ENCODE data around the gene ZNF740.

Gene ZNF740

DNA sequence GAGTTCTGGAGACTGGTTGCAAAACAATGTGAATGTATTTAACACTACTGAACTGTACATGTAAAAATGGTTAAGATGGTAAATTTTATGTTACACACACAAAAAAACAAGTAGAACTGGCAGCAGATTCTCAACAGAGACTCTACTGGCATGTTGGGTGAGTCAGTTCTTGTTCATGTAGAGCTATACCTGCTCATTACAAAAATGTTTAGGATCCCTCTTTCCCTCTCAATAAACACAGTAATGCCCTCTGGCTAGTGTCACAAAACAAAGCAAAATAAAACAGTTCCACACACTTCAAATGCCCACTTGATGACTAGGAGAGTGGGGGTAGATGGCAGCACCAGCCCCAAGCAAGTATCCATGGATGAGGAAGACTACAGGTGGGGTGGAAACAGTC is 13.7 kb upstream of the ZNF740 start:
- H3K79me2 ChIP-seq: no peaks in the 10 kb centered on the region
- no peaks in the 10 kb centered on the region for H3K36me3 ChIP-seq (ENCODE audit: control insufficient read depth, insufficient read depth, low read length)
- no peak overlapping the region for H3K27ac ChIP-seq
- no peak overlapping the region for H2AFZ ChIP-seq
- no peak overlapping the region for H3K4me2 ChIP-seq (ENCODE audit: low read length)
- TF ChIP-seq, protein P1, sequence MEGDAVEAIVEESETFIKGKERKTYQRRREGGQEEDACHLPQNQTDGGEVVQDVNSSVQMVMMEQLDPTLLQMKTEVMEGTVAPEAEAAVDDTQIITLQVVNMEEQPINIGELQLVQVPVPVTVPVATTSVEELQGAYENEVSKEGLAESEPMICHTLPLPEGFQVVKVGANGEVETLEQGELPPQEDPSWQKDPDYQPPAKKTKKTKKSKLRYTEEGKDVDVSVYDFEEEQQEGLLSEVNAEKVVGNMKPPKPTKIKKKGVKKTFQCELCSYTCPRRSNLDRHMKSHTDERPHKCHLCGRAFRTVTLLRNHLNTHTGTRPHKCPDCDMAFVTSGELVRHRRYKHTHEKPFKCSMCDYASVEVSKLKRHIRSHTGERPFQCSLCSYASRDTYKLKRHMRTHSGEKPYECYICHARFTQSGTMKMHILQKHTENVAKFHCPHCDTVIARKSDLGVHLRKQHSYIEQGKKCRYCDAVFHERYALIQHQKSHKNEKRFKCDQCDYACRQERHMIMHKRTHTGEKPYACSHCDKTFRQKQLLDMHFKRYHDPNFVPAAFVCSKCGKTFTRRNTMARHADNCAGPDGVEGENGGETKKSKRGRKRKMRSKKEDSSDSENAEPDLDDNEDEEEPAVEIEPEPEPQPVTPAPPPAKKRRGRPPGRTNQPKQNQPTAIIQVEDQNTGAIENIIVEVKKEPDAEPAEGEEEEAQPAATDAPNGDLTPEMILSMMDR (IDR thresholded peaks at IDR 0.05): no peak
- no peak overlapping the region for H3K9ac ChIP-seq
- no peaks in the 10 kb centered on the region for H3K9me3 ChIP-seq (ENCODE audit: control insufficient read depth, low read length)
- H3K4me1 ChIP-seq: peaks cover 22% of the 10 kb centered on the region
- no peak overlapping the region for H3K4me3 ChIP-seq (ENCODE audit: low read depth, low read length)
- no peaks in the 10 kb centered on the region for H3K27me3 ChIP-seq (ENCODE audit: control insufficient read depth, insufficient read depth, low read length)

DNA sequence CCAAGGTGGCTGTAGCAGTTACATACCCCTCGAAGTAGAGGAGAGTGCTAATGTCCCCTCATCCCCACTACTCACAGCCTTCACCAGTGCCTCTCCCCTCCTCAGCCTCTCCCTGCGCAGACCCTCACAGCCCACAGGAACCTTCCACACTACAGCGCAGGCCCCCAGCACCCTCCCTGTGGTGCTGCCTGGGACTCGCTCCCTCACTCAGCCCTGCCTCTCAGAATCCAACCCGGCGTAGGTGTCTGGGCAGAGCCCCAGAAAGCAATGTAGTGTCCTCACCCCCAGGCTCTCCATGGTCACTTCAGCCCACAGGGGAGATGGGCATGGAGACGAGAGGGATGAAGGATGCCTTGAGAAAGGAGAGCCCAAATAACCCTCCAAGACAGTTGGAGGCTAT is 10.9 kb upstream of the ZNF740 start:
- Histone ChIP-seq H3K4me2 (ENCODE audit: low read length) (no peak overlapping the region), H3K36me3 (ENCODE audit: control insufficient read depth, insufficient read depth, low read length) (no peaks in the 10 kb centered on the region), H3K4me1 (peaks cover 26% of the 10 kb centered on the region), H3K4me3 (ENCODE audit: low read depth, low read length) (no peak overlapping the region), H3K79me2 (no peaks in the 10 kb centered on the region), H3K9me3 (ENCODE audit: control insufficient read depth, low read length) (no peaks in the 10 kb centered on the region), H3K9ac (no peak overlapping the region), H3K27ac (peak overlapping the region; percentile 53), H2AFZ (peak overlapping the region; percentile 79), H3K27me3 (ENCODE audit: control insufficient read depth, insufficient read depth, low read length) (no peaks in the 10 kb centered on the region)
- TF ChIP-seq, protein P1 (IDR thresholded peaks at IDR 0.05): no peak

DNA sequence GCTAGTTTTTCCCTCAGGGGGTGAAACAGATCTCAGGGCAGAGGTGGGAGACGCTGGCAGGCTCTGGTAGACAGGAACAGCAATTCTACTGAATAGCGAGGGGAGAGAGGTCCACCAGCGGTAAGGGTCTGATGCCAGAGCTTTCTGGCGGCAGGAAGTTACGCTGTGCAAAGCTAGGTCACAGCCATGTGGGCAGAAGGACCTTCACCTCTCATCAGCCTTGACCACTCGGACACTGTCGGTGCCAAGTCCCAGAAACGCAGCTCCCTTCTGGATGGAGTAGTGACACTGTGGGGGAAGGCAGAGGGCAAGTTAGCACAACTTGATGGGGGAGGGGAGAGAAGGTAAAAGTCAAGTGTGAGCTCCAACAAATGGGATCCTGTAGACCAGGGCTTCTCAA is 10.3 kb upstream of the ZNF740 start:
- H3K4me2 ChIP-seq (ENCODE audit: low read length): no peak overlapping the region
- no peaks in the 10 kb centered on the region for H3K36me3 ChIP-seq (ENCODE audit: control insufficient read depth, insufficient read depth, low read length)
- peaks cover 29% of the 10 kb centered on the region for H3K4me1 ChIP-seq
- H3K9ac ChIP-seq: no peak overlapping the region
- peak overlapping the region; percentile 53 for H3K27ac ChIP-seq
- no peaks in the 10 kb centered on the region for H3K27me3 ChIP-seq (ENCODE audit: control insufficient read depth, insufficient read depth, low read length)
- no peak overlapping the region for H3K4me3 ChIP-seq (ENCODE audit: low read depth, low read length)
- peak overlapping the region; percentile 79 for H2AFZ ChIP-seq
- TF ChIP-seq, protein P1 (IDR thresholded peaks at IDR 0.05): no peak
- H3K9me3 ChIP-seq (ENCODE audit: control insufficient read depth, low read length): no peaks in the 10 kb centered on the region
- H3K79me2 ChIP-seq: no peaks in the 10 kb centered on the region

DNA sequence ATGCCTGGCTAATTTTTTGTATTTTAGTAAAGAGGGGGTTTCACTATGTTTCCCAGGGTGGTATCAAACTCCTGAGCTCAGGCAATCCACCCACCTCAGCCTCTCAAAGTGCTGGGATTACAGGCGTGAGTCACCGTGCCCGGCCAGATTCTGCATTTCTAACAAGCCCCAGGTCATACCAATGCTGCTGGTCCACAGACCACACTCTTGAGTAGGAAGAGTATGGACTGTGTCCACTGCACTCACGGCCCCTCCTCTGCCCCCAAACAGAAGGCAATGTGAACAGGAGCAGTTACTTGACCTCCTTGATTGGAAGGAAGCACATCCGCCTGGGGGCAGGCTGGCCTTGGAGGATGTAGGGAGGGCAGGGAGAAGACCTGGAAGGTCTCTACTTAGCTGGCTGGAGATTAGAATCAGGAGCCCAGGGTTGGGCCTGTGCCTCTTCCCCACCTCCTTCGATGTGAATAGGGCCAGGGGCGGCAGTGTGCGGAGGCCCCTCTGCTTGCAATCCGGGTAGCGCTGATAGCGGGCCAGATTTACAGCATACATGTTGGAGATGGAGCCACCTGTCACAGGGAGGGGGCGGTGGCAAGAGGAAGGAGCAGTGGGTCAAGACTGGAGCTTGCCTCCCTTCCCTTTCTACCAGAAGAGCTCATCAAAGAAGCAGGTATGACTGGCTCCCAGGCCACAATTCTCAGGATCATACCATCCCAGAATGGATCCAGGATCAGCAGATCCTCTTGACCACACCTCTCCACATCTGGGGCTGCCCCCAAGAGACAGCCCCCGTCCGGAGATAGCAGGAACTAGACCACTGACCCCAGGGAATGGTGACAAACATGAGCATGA is 9.4 kb upstream of the ZNF740 start:
- no peak overlapping the region for H3K9ac ChIP-seq
- H3K9me3 ChIP-seq (ENCODE audit: control insufficient read depth, low read length): no peaks in the 10 kb centered on the region
- peaks cover 34% of the 10 kb centered on the region for H3K4me1 ChIP-seq
- H3K27me3 ChIP-seq (ENCODE audit: control insufficient read depth, insufficient read depth, low read length): no peaks in the 10 kb centered on the region
- H3K36me3 ChIP-seq (ENCODE audit: control insufficient read depth, insufficient read depth, low read length): no peaks in the 10 kb centered on the region
- peak overlapping the region; percentile 82 for H2AFZ ChIP-seq
- no peak overlapping the region for H3K4me3 ChIP-seq (ENCODE audit: low read depth, low read length)
- TF ChIP-seq, protein P1 (IDR thresholded peaks at IDR 0.05): no peak
- H3K4me2 ChIP-seq (ENCODE audit: low read length): no peak overlapping the region
- H3K27ac ChIP-seq: peak overlapping the region; percentile 54
- H3K79me2 ChIP-seq: no peaks in the 10 kb centered on the region
